SW480 (cell line): Measurements from ENCODE around the gene PPIL4.
"Not testable (repeated sequence)": the region's sequence is repeated elsewhere in the genome, so short reads cannot be mapped to it uniquely, and the experiment has no call there.

Experiments used
- DNase-seq: peaks from one replicate; pipeline ENCODE4 v3.0.0-alpha.2; 2016; ENCODE audit warnings: low spot score

Gene PPIL4

GRCh38 chr6:149529650-149530049, 16.2 kb downstream of the PPIL4 start:
- DNase-seq, result no peak

- no peak for DNase-seq
These were observed 30.3 kb downstream of the PPIL4 start for GRCh38 chr6:149515494-149515893.

- DNase-seq, result peak; percentile 3
These were observed 31.9 kb downstream of the PPIL4 start for GRCh38 chr6:149513915-149514314.

GRCh38 chr6:149510793-149511512, 34.9 kb downstream of the PPIL4 start:
- DNase-seq, result no peak

- DNase-seq, result no peak
These were observed 37.4 kb downstream of the PPIL4 start for GRCh38 chr6:149508485-149508884.

- no peak for DNase-seq
These were observed 42.0 kb downstream of the PPIL4 start for GRCh38 chr6:149503872-149504271.

- DNase-seq, result no peak
These were observed 42.6 kb downstream of the PPIL4 start for GRCh38 chr6:149503276-149503675.

- DNase-seq, result no peak
These were observed 44.1 kb downstream of the PPIL4 start for GRCh38 chr6:149501768-149502167.

GRCh38 chr6:149501201-149501600, 44.6 kb downstream of the PPIL4 start:
- DNase-seq, result no peak

GRCh38 chr6:149500096-149500495, 45.7 kb downstream of the PPIL4 start:
- DNase-seq, result no peak

GRCh38 chr6:149499066-149499465, 46.8 kb downstream of the PPIL4 start:
- no peak for DNase-seq

- DNase-seq, result no peak
These were observed 48.5 kb downstream of the PPIL4 start for GRCh38 chr6:149497365-149497764.

GRCh38 chr6:149496597-149496996, 49.2 kb downstream of the PPIL4 start:
- DNase-seq, result not testable (repeated sequence)

- DNase-seq, result not testable (repeated sequence)
These were observed 50.4 kb downstream of the PPIL4 start for GRCh38 chr6:149495349-149496016.

GRCh38 chr6:149494810-149495209, 51.0 kb downstream of the PPIL4 start:
- DNase-seq, result not testable (repeated sequence)

GRCh38 chr6:149493761-149494320, 52.0 kb downstream of the PPIL4 start:
- no peak for DNase-seq

- DNase-seq, result no peak
These were observed 53.0 kb downstream of the PPIL4 start for GRCh38 chr6:149492798-149493343.

- DNase-seq, result no peak
These were observed 55.9 kb downstream of the PPIL4 start for GRCh38 chr6:149489967-149490366.

- no peak for DNase-seq
These were observed 57.0 kb downstream of the PPIL4 start for GRCh38 chr6:149488815-149489214.

- no peak for DNase-seq
These were observed 58.5 kb downstream of the PPIL4 start for GRCh38 chr6:149487316-149487715.

GRCh38 chr6:149484733-149485700, 60.8 kb downstream of the PPIL4 start, which contains the start of gene ZC3H12D:
Gene ZC3H12D, minus strand, starts transcription at chr6:149485014. Its CDS starts 10,471 bp downstream, at chr6:149474543.
- DNase-seq, result peak; percentile 77
